Activated CD8-positive, alpha-beta T cell treated with anti-CD3 and anti-CD28 coated beads for 36 hours (primary cell): ENCODE results near the gene CSTF2T. TPM values are rescaled to one million over a fixed set of nuclear protein-coding genes. Genes with fewer than 3 reads are reported as not detected.

Source experiments
- ATAC-seq: fragments of 200-7000 bp; cut with Tn5 transposase; one replicate; pipeline ENCODE4 v1.10.0; 2021; ENCODE audit warnings: mild to moderate bottlenecking, moderate library complexity
- CTCF ChIA-PET: fragments of 350-600 bp; sonication (Branson Sonifier 250); formaldehyde crosslinking; loops from one replicate; lab custom pipeline; 2021; ENCODE audit warnings: antibody characterized with exemption; lab: Charles Lee
- POLR2A ChIA-PET: fragments of 350-600 bp; sonication (Branson Sonifier 250); formaldehyde crosslinking; loops from one replicate; lab custom pipeline; 2021; ENCODE audit warnings: antibody characterized with exemption; lab: Charles Lee
- DNase-seq: peaks from one replicate; pipeline ENCODE4 v3.0.0-alpha.2; 2020
- H3K27ac Mint-ChIP-seq: one replicate; pipeline ENCODE4 v1.8.0; 2021; ENCODE audit warnings: mild to moderate bottlenecking, mixed read lengths
- H3K27me3 Mint-ChIP-seq: one replicate; pipeline ENCODE4 v1.8.0; 2021; ENCODE audit warnings: mixed read lengths
- H3K36me3 Mint-ChIP-seq: one replicate; pipeline ENCODE4 v1.8.0; 2021; ENCODE audit warnings: low read depth, mixed read lengths
- H3K4me1 Mint-ChIP-seq: one replicate; pipeline ENCODE4 v1.8.0; 2021; ENCODE audit warnings: low read depth, mixed read lengths
- H3K4me3 Mint-ChIP-seq: one replicate; pipeline ENCODE4 v1.8.0; 2021; ENCODE audit warnings: mild to moderate bottlenecking, moderate library complexity, mixed read lengths
- H3K9me3 Mint-ChIP-seq: one replicate; pipeline ENCODE4 v1.8.0; 2021; ENCODE audit warnings: mixed read lengths
- intact Hi-C: fragments of 100-400 bp; cut with micrococcal nuclease; formaldehyde crosslinking; loops from one replicate; pipeline ENCODE4 v1.10.0; 2022
- total RNA-seq, 2 experiments: library from RNA; stranded (reverse); gene quantifications; one replicate each; pipeline ENCODE4 v1.2.3, GENCODE V29; 2021
- TF ChIP-seq, protein P1 (sequence below): fragments of 200-600 bp; IDR thresholded peaks from one replicate; pipeline ENCODE4 v1.8.0; 2022; ENCODE audit warnings: antibody characterized with exemption, mild to moderate bottlenecking

The CSTF2T gene, protein sequence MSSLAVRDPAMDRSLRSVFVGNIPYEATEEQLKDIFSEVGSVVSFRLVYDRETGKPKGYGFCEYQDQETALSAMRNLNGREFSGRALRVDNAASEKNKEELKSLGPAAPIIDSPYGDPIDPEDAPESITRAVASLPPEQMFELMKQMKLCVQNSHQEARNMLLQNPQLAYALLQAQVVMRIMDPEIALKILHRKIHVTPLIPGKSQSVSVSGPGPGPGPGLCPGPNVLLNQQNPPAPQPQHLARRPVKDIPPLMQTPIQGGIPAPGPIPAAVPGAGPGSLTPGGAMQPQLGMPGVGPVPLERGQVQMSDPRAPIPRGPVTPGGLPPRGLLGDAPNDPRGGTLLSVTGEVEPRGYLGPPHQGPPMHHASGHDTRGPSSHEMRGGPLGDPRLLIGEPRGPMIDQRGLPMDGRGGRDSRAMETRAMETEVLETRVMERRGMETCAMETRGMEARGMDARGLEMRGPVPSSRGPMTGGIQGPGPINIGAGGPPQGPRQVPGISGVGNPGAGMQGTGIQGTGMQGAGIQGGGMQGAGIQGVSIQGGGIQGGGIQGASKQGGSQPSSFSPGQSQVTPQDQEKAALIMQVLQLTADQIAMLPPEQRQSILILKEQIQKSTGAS
- 10 to 100 TPM; 21.2 to 21.7 TPM for total RNA-seq

DNA sequence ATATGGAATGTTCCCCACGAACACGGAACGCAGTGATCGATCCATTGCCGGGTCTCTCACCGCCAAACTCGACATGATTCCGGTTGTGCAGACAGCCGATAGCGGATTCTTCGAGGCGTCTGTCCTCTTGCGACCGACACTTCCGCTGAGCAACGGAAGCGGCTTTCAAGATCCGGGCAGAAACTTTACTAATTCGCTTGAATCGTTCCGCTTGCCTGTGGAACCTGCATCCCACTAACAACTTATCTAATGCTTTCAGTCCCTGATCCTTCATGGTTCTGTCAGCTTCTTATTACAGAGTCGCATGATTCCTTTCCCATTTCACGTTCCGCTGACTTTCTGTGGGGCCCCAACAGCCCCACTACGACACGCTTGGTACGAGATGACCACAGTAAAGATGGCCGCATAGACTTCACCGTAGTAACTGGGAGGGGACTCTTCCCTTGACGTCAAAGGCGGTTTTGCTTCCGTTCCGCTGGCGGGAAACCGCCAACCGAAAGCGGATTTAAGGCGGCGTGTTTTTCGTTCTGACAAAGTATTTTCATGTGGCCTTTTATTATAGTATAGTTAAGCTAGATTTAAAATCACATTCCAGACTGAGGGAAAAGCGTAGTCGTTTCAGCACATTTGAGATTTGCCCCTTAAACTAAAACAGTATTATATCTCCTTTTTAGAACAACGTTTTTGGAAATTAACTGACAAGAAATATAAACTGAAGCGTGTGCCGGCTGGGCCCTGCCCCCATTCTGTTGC is at the start of gene CSTF2T:
TSS of gene CSTF2T (minus strand) at position 121 of the 753 bp plus-strand sequence. CDS start at position 75, 46 bp downstream.
- ATAC-seq, result peak; percentile 90
- CTCF ChIA-PET, result no interaction called here
- H3K36me3 Mint-ChIP-seq, result peaks cover 36% of the 10 kb centered on the region
- peaks cover 41% of the 10 kb centered on the region for H3K4me1 Mint-ChIP-seq
- no peaks in the 10 kb centered on the region for H3K9me3 Mint-ChIP-seq
- DNase-seq, result peak; percentile 91
- TF ChIP-seq, protein P1, sequence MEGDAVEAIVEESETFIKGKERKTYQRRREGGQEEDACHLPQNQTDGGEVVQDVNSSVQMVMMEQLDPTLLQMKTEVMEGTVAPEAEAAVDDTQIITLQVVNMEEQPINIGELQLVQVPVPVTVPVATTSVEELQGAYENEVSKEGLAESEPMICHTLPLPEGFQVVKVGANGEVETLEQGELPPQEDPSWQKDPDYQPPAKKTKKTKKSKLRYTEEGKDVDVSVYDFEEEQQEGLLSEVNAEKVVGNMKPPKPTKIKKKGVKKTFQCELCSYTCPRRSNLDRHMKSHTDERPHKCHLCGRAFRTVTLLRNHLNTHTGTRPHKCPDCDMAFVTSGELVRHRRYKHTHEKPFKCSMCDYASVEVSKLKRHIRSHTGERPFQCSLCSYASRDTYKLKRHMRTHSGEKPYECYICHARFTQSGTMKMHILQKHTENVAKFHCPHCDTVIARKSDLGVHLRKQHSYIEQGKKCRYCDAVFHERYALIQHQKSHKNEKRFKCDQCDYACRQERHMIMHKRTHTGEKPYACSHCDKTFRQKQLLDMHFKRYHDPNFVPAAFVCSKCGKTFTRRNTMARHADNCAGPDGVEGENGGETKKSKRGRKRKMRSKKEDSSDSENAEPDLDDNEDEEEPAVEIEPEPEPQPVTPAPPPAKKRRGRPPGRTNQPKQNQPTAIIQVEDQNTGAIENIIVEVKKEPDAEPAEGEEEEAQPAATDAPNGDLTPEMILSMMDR, result no peak
- no peaks in the 10 kb centered on the region for H3K27me3 Mint-ChIP-seq
- peak within 1 kb of the TSS; percentile 100 for H3K27ac Mint-ChIP-seq
- intact Hi-C loops, result no loop called here
- peak within 1 kb of the TSS; percentile 99 for H3K4me3 Mint-ChIP-seq
- POLR2A ChIA-PET, result interaction anchor here (1.0 kb wide), 1 partner anchor 107 kb away, joined by 3 read pairs; no protein-coding TSS in a partner anchor

DNA sequence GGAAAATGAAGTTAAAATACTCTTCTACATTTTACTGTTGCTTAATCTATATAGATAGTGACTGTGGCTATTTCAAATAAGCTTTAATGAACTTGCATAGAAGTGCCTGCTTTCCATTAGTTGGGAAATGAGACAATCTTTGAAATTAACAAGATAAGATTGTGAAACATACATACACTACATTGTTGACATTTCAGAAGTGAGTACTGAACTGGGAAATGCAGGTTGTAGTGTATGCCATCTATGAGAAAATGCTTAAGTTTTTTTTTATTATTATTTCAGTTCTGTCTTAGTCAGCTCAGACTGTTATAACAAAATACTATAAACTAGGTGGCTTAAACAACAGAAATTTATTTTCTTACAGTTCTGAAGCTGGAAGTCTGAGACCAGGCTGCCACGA is 49.6 kb upstream of the CSTF2T start:
- Mint-ChIP-seq H3K4me1 (no peaks in the 10 kb centered on the region), H3K36me3 (no peaks in the 10 kb centered on the region), H3K9me3 (no peaks in the 10 kb centered on the region), H3K27me3 (no peaks in the 10 kb centered on the region), H3K4me3 (no peak overlapping the region), H3K27ac (no peak overlapping the region)
- DNase-seq, result no peak
- ATAC-seq, result no peak
- ChIA-PET CTCF (no interaction called here), POLR2A (no interaction called here)
- intact Hi-C loops, result no loop called here
- TF ChIP-seq, protein P1, result no peak

DNA sequence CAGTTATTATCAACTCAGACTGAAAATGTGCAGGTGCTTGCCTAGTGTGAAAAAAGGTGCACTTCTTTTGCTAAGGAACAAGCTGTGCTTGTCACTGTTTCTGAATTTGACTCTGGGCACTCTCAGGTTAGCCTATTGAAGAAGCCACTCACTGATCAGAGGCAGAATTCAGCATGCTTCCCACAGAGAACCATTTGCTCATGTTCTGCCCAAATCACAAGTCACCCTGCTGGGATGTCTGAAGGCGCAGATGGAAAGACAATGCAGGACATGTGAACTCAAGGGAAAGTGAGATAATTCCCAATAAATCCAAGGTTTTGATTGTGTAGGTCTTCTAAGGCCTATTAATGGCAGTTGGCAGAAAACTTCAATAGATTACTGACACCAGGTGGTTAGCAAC is 47.8 kb upstream of the CSTF2T start:
- ChIA-PET POLR2A (no interaction called here), CTCF (no interaction called here)
- Mint-ChIP-seq H3K36me3 (no peaks in the 10 kb centered on the region), H3K27me3 (no peaks in the 10 kb centered on the region), H3K4me3 (no peak overlapping the region), H3K9me3 (no peaks in the 10 kb centered on the region), H3K27ac (no peak overlapping the region), H3K4me1 (no peaks in the 10 kb centered on the region)
- no peak for DNase-seq
- intact Hi-C loops, result no loop called here
- no peak for ATAC-seq
- TF ChIP-seq, protein P1, result no peak

DNA sequence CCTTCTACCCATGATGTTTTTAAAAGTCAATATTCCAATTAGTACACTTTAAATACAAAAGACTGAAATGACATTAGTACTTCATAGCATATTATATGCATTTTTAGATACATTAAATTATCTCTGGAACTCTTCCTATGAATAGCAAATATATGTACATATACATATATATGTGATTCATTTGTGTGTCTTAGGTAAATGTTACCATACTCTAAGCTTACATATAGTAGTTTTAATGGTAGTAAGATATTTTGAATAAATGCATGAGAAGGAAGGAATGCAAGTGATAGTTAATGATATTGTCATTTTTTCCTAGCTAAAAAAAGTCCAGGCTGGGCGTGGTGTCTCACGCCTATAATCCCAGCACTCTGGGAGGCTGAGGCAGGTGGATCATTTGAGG is 46.0 kb upstream of the CSTF2T start:
- ATAC-seq, result no peak
- ChIA-PET POLR2A (no interaction called here), CTCF (no interaction called here)
- no peaks in the 10 kb centered on the region for H3K4me1 Mint-ChIP-seq
- H3K27me3 Mint-ChIP-seq, result peaks cover 2% of the 10 kb centered on the region
- H3K4me3 Mint-ChIP-seq, result no peak overlapping the region
- intact Hi-C loops, result no loop called here
- no peaks in the 10 kb centered on the region for H3K36me3 Mint-ChIP-seq
- H3K27ac Mint-ChIP-seq, result no peak overlapping the region
- H3K9me3 Mint-ChIP-seq, result no peaks in the 10 kb centered on the region
- TF ChIP-seq, protein P1, result no peak
- no peak for DNase-seq
